Right lobe of liver (tissue), 4 donors: Measurements from ENCODE around the gene HAUS2.

ENCODE experiments used
- POLR2A ChIP-seq: fragments of 450-650 bp; IDR thresholded peaks from one replicate; pipeline ENCODE4 v1.6.1; 2017; ENCODE audit warnings: antibody characterized with exemption, mild to moderate bottlenecking
- TF ChIP-seq, protein P1 (sequence below), 4 donors: fragments of 200-600 bp in 3 of 4; fragments of 450-650 bp in 1 of 4; IDR thresholded peaks; one replicate each; pipeline versions ENCODE4 v1.5.1 to v1.8.0; 2016 to 2022; ENCODE audit warnings: antibody characterized with exemption in 4 of 4, mild to moderate bottlenecking in 2 of 4
- donor health status: DM: no; HTN: no; CAD: no.
- donor health status: DM: no; HTN: no; CAD: no.
- donor health status: DM: no; HTN: yes; CAD: no.

DNA sequence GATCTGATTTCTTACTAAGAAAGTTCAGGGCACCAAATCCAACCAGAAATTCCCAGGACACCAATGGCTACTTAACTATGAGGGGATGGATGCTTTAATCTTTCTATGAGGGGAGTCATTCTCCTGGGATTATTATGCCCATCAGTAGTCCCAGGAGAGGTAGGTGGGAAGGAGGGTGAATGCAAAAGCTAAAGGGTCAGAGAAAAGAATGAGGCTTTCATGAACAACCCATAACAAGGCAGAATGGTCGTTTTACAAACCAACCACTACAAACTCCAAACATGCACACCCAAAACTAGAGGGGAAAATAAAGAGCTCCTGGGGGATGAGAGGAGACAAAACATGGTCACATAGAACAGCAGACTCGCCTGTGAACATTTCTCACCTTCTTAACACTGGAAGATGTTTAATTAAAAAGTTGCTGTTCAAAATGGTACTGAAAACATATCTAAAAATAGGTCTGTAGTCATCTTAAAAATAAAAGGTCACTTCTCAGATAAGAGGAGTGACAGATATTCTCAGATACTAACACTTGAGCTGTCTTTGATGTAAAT is 30.4 kb downstream of the HAUS2 start:
- TF ChIP-seq, protein P1, sequence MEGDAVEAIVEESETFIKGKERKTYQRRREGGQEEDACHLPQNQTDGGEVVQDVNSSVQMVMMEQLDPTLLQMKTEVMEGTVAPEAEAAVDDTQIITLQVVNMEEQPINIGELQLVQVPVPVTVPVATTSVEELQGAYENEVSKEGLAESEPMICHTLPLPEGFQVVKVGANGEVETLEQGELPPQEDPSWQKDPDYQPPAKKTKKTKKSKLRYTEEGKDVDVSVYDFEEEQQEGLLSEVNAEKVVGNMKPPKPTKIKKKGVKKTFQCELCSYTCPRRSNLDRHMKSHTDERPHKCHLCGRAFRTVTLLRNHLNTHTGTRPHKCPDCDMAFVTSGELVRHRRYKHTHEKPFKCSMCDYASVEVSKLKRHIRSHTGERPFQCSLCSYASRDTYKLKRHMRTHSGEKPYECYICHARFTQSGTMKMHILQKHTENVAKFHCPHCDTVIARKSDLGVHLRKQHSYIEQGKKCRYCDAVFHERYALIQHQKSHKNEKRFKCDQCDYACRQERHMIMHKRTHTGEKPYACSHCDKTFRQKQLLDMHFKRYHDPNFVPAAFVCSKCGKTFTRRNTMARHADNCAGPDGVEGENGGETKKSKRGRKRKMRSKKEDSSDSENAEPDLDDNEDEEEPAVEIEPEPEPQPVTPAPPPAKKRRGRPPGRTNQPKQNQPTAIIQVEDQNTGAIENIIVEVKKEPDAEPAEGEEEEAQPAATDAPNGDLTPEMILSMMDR (IDR thresholded peaks at IDR 0.05) = no peak
- TF ChIP-seq POLR2A = no peak
